CD4-positive, alpha-beta memory T cell (primary cell): ENCODE results near the gene KCNK4. TPM values are rescaled to one million over a fixed set of nuclear protein-coding genes. Genes with fewer than 3 reads are reported as not detected.

Source experiments
- CTCF ChIA-PET: fragments of 350-600 bp; sonication (Branson Sonifier 250); formaldehyde crosslinking; loops from one replicate; lab custom pipeline; 2021; ENCODE audit warnings: inconsistent platforms; ENCODE audit not compliant: partially characterized antibody; lab: Charles Lee
- POLR2A ChIA-PET: fragments of 350-600 bp; sonication (Branson Sonifier 250); formaldehyde crosslinking; loops from one replicate; lab custom pipeline; 2021; ENCODE audit not compliant: partially characterized antibody; lab: Charles Lee
- DNase-seq, 5 donors: peaks; one replicate each; pipeline versions ENCODE4 v3.0.0 to v3.0.0-alpha.2; 2020 to 2022; ENCODE audit warnings: mixed read lengths in 1 of 5
- H3K27ac ChIP-seq: one replicate; pipeline ENCODE4 v1.7.0; 2013; ENCODE audit warnings: low read depth, low read length
- H3K27me3 ChIP-seq: 2 replicates; pipeline ENCODE4 v1.7.0; 2013; ENCODE audit warnings: mild to moderate bottlenecking, low read length, moderate library complexity; ENCODE audit not compliant: insufficient read depth
- H3K36me3 ChIP-seq: 2 replicates; pipeline ENCODE4 v1.7.0; 2013; ENCODE audit warnings: mild to moderate bottlenecking, low read length, moderate library complexity; ENCODE audit not compliant: insufficient read depth
- H3K4me1 ChIP-seq: 2 replicates; pipeline ENCODE4 v1.7.0; 2013; ENCODE audit warnings: mild to moderate bottlenecking, low read length, moderate library complexity; ENCODE audit not compliant: insufficient read depth
- H3K4me3 ChIP-seq, 2 donors: one replicate each; pipeline ENCODE4 v1.7.0; 2013; ENCODE audit warnings: low read length in 2 of 2, mild to moderate bottlenecking in 1 of 2
- H3K9me3 ChIP-seq, 2 donors: one replicate each; pipeline ENCODE4 v1.7.0; 2013; ENCODE audit warnings: low read length in 2 of 2, control low read depth in 1 of 2; ENCODE audit not compliant: control insufficient read depth in 1 of 2
- H3K27ac Mint-ChIP-seq, 7 donors: one replicate each; pipeline ENCODE4 v1.8.0; 2020 to 2021; ENCODE audit warnings: mixed read lengths in 7 of 7, mild to moderate bottlenecking in 6 of 7, inconsistent platforms in 3 of 7, moderate library complexity in 3 of 7
- H3K27me3 Mint-ChIP-seq, 2 donors: one replicate each; pipeline ENCODE4 v1.8.0; 2020 to 2021; ENCODE audit warnings: mixed read lengths in 2 of 2
- H3K36me3 Mint-ChIP-seq, 2 donors: one replicate each; pipeline ENCODE4 v1.8.0; 2020 to 2021; ENCODE audit warnings: mixed read lengths in 2 of 2, inconsistent platforms in 1 of 2, mild to moderate bottlenecking in 1 of 2
- H3K4me1 Mint-ChIP-seq, 4 donors: one replicate each; pipeline ENCODE4 v1.8.0; 2020 to 2021; ENCODE audit warnings: mixed read lengths in 4 of 4, mild to moderate bottlenecking in 1 of 4
- H3K4me3 Mint-ChIP-seq, 8 donors: one replicate each; pipeline ENCODE4 v1.8.0; 2020 to 2021; ENCODE audit warnings: mixed read lengths in 8 of 8, mild to moderate bottlenecking in 7 of 8, moderate library complexity in 6 of 8, inconsistent platforms in 3 of 8
- H3K9me3 Mint-ChIP-seq, 8 donors: one replicate each; pipeline ENCODE4 v1.8.0; 2020 to 2021; ENCODE audit warnings: mixed read lengths in 8 of 8, mild to moderate bottlenecking in 5 of 8, inconsistent platforms in 3 of 8, moderate library complexity in 1 of 8
- intact Hi-C: fragments of 100-400 bp; cut with micrococcal nuclease; formaldehyde crosslinking; loops from one replicate; pipeline ENCODE4 v1.15.1; 2023
- polyA plus RNA-seq, 2 donors: library from polyadenylated mRNA; unstranded; fragments of 300-500 nt; fragmentation: Illumina TruSeq; gene quantifications; one replicate each; pipeline ENCODE4 v1.2.3, GENCODE V29; 2021
- total RNA-seq, 2 experiments: library from RNA; stranded (reverse); gene quantifications; one replicate each; pipeline ENCODE4 v1.2.3, GENCODE V29; 2021

KCNK4 gene
- total and polyA plus RNA-seq, 4 experiments from 2014 or later: not detected

GRCh38 chr11:64339754-64340408, 48.8 kb downstream of the KCNK4 start, which contains the start of gene CCDC88B:
Gene CCDC88B (plus strand): TSS chr11:64340204. CDS start chr11:64340267, 63 bp downstream.
- peak within 1 kb of the TSS; percentile 88 to 99 (median 96) for H3K27ac Mint-ChIP-seq
- ChIA-PET POLR2A (interaction anchor here (1.1 to 9.7 kb wide), 11 partner anchors 8 to 154 kb away, joined by 3 to 153 read pairs (median 4); partner anchors contain the start of genes FERMT3, PRDX5, RPS6KA4 and STIP1), CTCF (interaction anchor here (0.8 to 4.9 kb wide), 3 partner anchors 8 to 338 kb away, joined by 3 to 40 read pairs (median 4); partner anchors contain the start of genes PRDX5 and TRMT112)
- peak within 1 kb of the TSS; percentile 81 to 93 (median 86) for H3K4me3 Mint-ChIP-seq
- peaks cover 18 to 46% (median 34%) of the 10 kb centered on the region in 4 donors for H3K4me1 Mint-ChIP-seq
- Histone ChIP-seq H3K4me1 (peaks cover 44% of the 10 kb centered on the region), H3K36me3 (peaks cover 16% of the 10 kb centered on the region), H3K27ac (peak within 1 kb of the TSS; percentile 81), H3K4me3 (peak within 1 kb of the TSS; percentile 57 to 81), H3K27me3 (no peaks in the 10 kb centered on the region), H3K9me3 (no peaks in the 10 kb centered on the region)
- peak; percentile 88 to 96 (median 89) for DNase-seq
- intact Hi-C loops: loop anchor here (1.0 kb wide), 2 partner anchors 23 to 35 kb away; partner anchors contain the start of genes ESRRA and TRMT112
- H3K27me3 Mint-ChIP-seq: no peaks in the 10 kb centered on the region
- no peaks in the 10 kb centered on the region for H3K9me3 Mint-ChIP-seq
- H3K36me3 Mint-ChIP-seq: peaks cover 12 to 32% of the 10 kb centered on the region in 2 donors

GRCh38 chr11:64340671-64341335, 49.7 kb downstream of the KCNK4 start:
- DNase-seq: peak; percentile 56 to 70 (median 60)
- H3K4me1 ChIP-seq: peaks cover 44% of the 10 kb centered on the region
- CTCF ChIA-PET: interaction anchor here (0.8 to 4.9 kb wide), 3 partner anchors 9 to 339 kb away, joined by 3 to 40 read pairs (median 4); partner anchors contain the start of genes PRDX5 and TRMT112
- Mint-ChIP-seq H3K4me3 (peak overlapping the region; percentile 81 to 93 (median 86)), H3K9me3 (no peaks in the 10 kb centered on the region), H3K4me1 (peaks cover 22 to 51% (median 34%) of the 10 kb centered on the region in 4 donors), H3K27me3 (no peaks in the 10 kb centered on the region), H3K27ac (peak overlapping the region; percentile 88 to 99 (median 96)), H3K36me3 (peaks cover 14 to 36% of the 10 kb centered on the region in 2 donors)
- H3K36me3 ChIP-seq: peaks cover 22% of the 10 kb centered on the region
- POLR2A ChIA-PET: interaction anchor here (0.5 to 9.7 kb wide), 15 partner anchors 9 to 155 kb away, joined by 3 to 153 read pairs (median 4); partner anchors contain the start of genes FERMT3, GPR137, PRDX5 and RPS6KA4
- H3K9me3 ChIP-seq: no peaks in the 10 kb centered on the region
- intact Hi-C loops: loop anchor here (1.0 kb wide), 2 partner anchors 24 to 36 kb away; partner anchors contain the start of genes ESRRA and TRMT112
- H3K27ac ChIP-seq: peak overlapping the region; percentile 81
- H3K27me3 ChIP-seq: no peaks in the 10 kb centered on the region
- H3K4me3 ChIP-seq: peak overlapping the region; percentile 57 to 81

GRCh38 chr11:64341429-64341828, 50.3 kb downstream of the KCNK4 start:
- Mint-ChIP-seq H3K9me3 (no peaks in the 10 kb centered on the region), H3K27ac (peak overlapping the region in 5 of 7 donors; percentile 46 to 88 (median 64)), H3K4me1 (peaks cover 22 to 51% (median 36%) of the 10 kb centered on the region in 4 donors), H3K4me3 (peak overlapping the region; percentile 81 to 93 (median 86)), H3K27me3 (no peaks in the 10 kb centered on the region), H3K36me3 (peaks cover 17 to 40% of the 10 kb centered on the region in 2 donors)
- Histone ChIP-seq H3K36me3 (peaks cover 22% of the 10 kb centered on the region), H3K27me3 (no peaks in the 10 kb centered on the region), H3K9me3 (no peaks in the 10 kb centered on the region), H3K27ac (peak overlapping the region; percentile 81), H3K4me1 (peaks cover 44% of the 10 kb centered on the region), H3K4me3 (no peak overlapping the region)
- POLR2A ChIA-PET: interaction anchor here (0.5 to 9.7 kb wide), 7 partner anchors 17 to 135 kb away, joined by 3 to 153 read pairs (median 6); partner anchors contain the start of genes FERMT3, GPR137, PRDX5 and RPS6KA4
- no peak for DNase-seq
- intact Hi-C loops: no loop called here
- CTCF ChIA-PET: interaction anchor here (4.9 kb wide), 1 partner anchor 24 kb away, joined by 40 read pairs; the partner anchor contains the start of genes PRDX5 and TRMT112

GRCh38 chr11:64341851-64342791, 51.0 kb downstream of the KCNK4 start:
- ChIA-PET CTCF (interaction anchor here (0.8 to 4.9 kb wide), 5 partner anchors 10 to 150 kb away, joined by 3 to 40 read pairs (median 4); partner anchors contain the start of genes PRDX5 and TRMT112), POLR2A (interaction anchor here (1.0 to 9.7 kb wide), 5 partner anchors 17 to 136 kb away, joined by 3 to 153 read pairs (median 6); partner anchors contain the start of genes FERMT3, GPR137, PRDX5 and RPS6KA4)
- Mint-ChIP-seq H3K27ac (peak overlapping the region in 6 of 7 donors; percentile 48 to 88 (median 76)), H3K27me3 (no peaks in the 10 kb centered on the region), H3K36me3 (peaks cover 17 to 40% of the 10 kb centered on the region in 2 donors), H3K4me1 (peaks cover 21 to 51% (median 36%) of the 10 kb centered on the region in 4 donors), H3K9me3 (no peaks in the 10 kb centered on the region), H3K4me3 (peak overlapping the region in 7 of 8 donors; percentile 39 to 93 (median 63))
- H3K9me3 ChIP-seq: no peaks in the 10 kb centered on the region
- H3K27ac ChIP-seq: peak overlapping the region; percentile 42
- peaks cover 22% of the 10 kb centered on the region for H3K36me3 ChIP-seq
- H3K4me3 ChIP-seq: no peak overlapping the region
- DNase-seq: peak; percentile 87 to 91 (median 89)
- no peaks in the 10 kb centered on the region for H3K27me3 ChIP-seq
- intact Hi-C loops: loop anchor here (1.0 kb wide), 1 partner anchor 17 kb away; the partner anchor contains the start of gene RPS6KA4
- H3K4me1 ChIP-seq: peaks cover 44% of the 10 kb centered on the region

- Mint-ChIP-seq H3K27ac (peak overlapping the region in 3 of 7 donors; percentile 48 to 88 (median 75)), H3K9me3 (no peaks in the 10 kb centered on the region), H3K27me3 (no peaks in the 10 kb centered on the region), H3K4me3 (peak overlapping the region in 5 of 8 donors; percentile 39 to 64 (median 57)), H3K4me1 (peaks cover 18 to 44% (median 33%) of the 10 kb centered on the region in 4 donors), H3K36me3 (peaks cover 11 to 36% of the 10 kb centered on the region in 2 donors)
- ChIA-PET POLR2A (interaction anchor here (4.5 to 9.7 kb wide), 2 partner anchors 16 to 26 kb away, joined by 38 to 153 read pairs; partner anchors contain the start of genes PRDX5, RPS6KA4 and TRMT112), CTCF (interaction anchor here (0.8 to 4.9 kb wide), 6 partner anchors 9 to 151 kb away, joined by 3 to 40 read pairs (median 4); partner anchors contain the start of genes PRDX5 and TRMT112)
- H3K9me3 ChIP-seq: no peaks in the 10 kb centered on the region
- no peak overlapping the region for H3K4me3 ChIP-seq
- no peak for DNase-seq
- H3K27me3 ChIP-seq: no peaks in the 10 kb centered on the region
- peaks cover 26% of the 10 kb centered on the region for H3K36me3 ChIP-seq
- H3K27ac ChIP-seq: no peak overlapping the region
- H3K4me1 ChIP-seq: peaks cover 44% of the 10 kb centered on the region
- intact Hi-C loops: loop anchor here (1.0 kb wide), 1 partner anchor 16 kb away; the partner anchor contains the start of gene RPS6KA4
Observed at GRCh38 chr11:64342869-64343745, 52.0 kb downstream of the KCNK4 start.
